GM23248 (cell line): ENCODE measurements around the gene SRSF3.
"Not testable (repeated sequence)": the region's sequence is repeated elsewhere in the genome, so short reads cannot be mapped to it uniquely, and the experiment has no call there.

ENCODE experiments used
- EZH2 ChIP-seq: fragments of 200-600 bp; sonication (generic); IDR thresholded peaks from 2 replicates; pipeline ENCODE4 v1.6.1; 2018; ENCODE audit warnings: antibody characterized with exemption, mild to moderate bottlenecking; ENCODE audit not compliant: insufficient read depth, poor library complexity, severe bottlenecking
- EZH2phosphoT487 ChIP-seq: fragments of 200-600 bp; sonication (generic); IDR thresholded peaks from 2 replicates; pipeline ENCODE4 v1.6.1; 2018; ENCODE audit warnings: antibody characterized with exemption, moderate library complexity, mild to moderate bottlenecking, low read depth; ENCODE audit not compliant: insufficient read depth

GRCh38 chr6:36607305-36607682 lies 13.1 kb downstream of the SRSF3 start:
- TF ChIP-seq EZH2, EZH2phosphoT487: not testable (repeated sequence)
